K562 (cell line): Measurements from ENCODE around the gene CCNO. TPM values are rescaled to one million over a fixed set of nuclear protein-coding genes. Genes with fewer than 3 reads are reported as not detected.

Source experiments
- ARID3A ChIP-seq: IDR thresholded peaks from 2 replicates; pipeline ENCODE4 v1.6.1; 2012; ENCODE audit warnings: low read depth, low read length, improper control_type of control experiment, borderline replicate concordance
- BRD9 ChIP-seq: fragments of 450-650 bp; IDR thresholded peaks from 2 replicates; pipeline ENCODE4 v1.6.1; 2018; ENCODE audit warnings: low read depth; ENCODE audit not compliant: partially characterized antibody
- CEBPG ChIP-seq, 3 experiments: fragments of 200-800 bp in 1 of 3; sonication (Bioruptor generic) in 1 of 3; sonication (generic) in 1 of 3; formaldehyde crosslinking in 1 of 3; IDR thresholded peaks in 2 of 3; conservative IDR thresholded peaks in 1 of 3; 2 replicates each; pipeline versions ENCODE4 v1.6.1 to v1.8.0; 2016 to 2022; ENCODE audit warnings: missing compliant biosample characterization in 2 of 3, missing genetic modification characterization in 2 of 3, mild to moderate bottlenecking in 1 of 3, missing genetic modification reagents in 1 of 3
- HOMEZ ChIP-seq: fragments of 250-450 bp; sonication (Bioruptor Pico); IDR thresholded peaks from 2 replicates; pipeline ENCODE4 v1.4.0; 2020; ENCODE audit warnings: mild to moderate bottlenecking, moderate library complexity
- KDM5B ChIP-seq: fragments of 200-600 bp; sonication (generic); IDR thresholded peaks from 2 replicates; pipeline ENCODE4 v1.6.1; 2012; ENCODE audit warnings: low read depth, mild to moderate bottlenecking, moderate library complexity, low read length, control low read depth, inconsistent platforms; ENCODE audit not compliant: insufficient replicate concordance
- L3MBTL2 ChIP-seq: fragments of 450-650 bp; IDR thresholded peaks from 2 replicates; pipeline ENCODE4 v1.6.1; 2016; ENCODE audit warnings: mild to moderate bottlenecking, moderate library complexity
- MAX ChIP-seq: sonication (generic); formaldehyde crosslinking; IDR thresholded peaks from 2 replicates; pipeline ENCODE4 v1.9.0; 2022; ENCODE audit warnings: mild to moderate bottlenecking, missing genetic modification reagents
- MAZ ChIP-seq, 2 experiments: fragments of 450-650 bp in 1 of 2; sonication (generic) in 1 of 2; formaldehyde crosslinking; IDR thresholded peaks in 1 of 2; conservative IDR thresholded peaks in 1 of 2; 2 replicates each; pipeline versions ENCODE4 v1.4.0 to v1.5.0; 2020; ENCODE audit warnings: mild to moderate bottlenecking in 1 of 2, missing genetic modification reagents in 1 of 2
- POLR2G ChIP-seq: fragments of 200-400 bp; formaldehyde crosslinking; IDR thresholded peaks from 2 replicates; pipeline ENCODE4 v1.6.1; 2017; ENCODE audit warnings: low read depth, mild to moderate bottlenecking, antibody characterized with exemption, low read length, moderate library complexity
- SIN3A ChIP-seq, 2 experiments: fragments of 150-350 bp in 1 of 2; IDR thresholded peaks; 2 replicates each; pipeline ENCODE4 v1.6.1; 2011 to 2016; ENCODE audit warnings: borderline replicate concordance in 2 of 2, low read depth in 2 of 2, low read length in 2 of 2, mild to moderate bottlenecking in 2 of 2, moderate library complexity in 2 of 2; ENCODE audit not compliant: control insufficient read depth in 1 of 2
- SOX6 ChIP-seq: fragments of 450-650 bp; IDR thresholded peaks from 2 replicates; pipeline ENCODE4 v1.6.1; 2014; ENCODE audit warnings: mild to moderate bottlenecking
- ZBTB11 ChIP-seq, 3 experiments: fragments of 200-800 bp in 1 of 3; fragments of 250-450 bp in 1 of 3; fragments of 450-650 bp in 1 of 3; sonication (Bioruptor Pico) in 1 of 3; sonication (Bioruptor generic) in 1 of 3; formaldehyde crosslinking in 1 of 3; IDR thresholded peaks; 2 replicates each; pipeline versions ENCODE4 v1.6.1 to v1.8.0; 2016 to 2022; ENCODE audit warnings: mild to moderate bottlenecking in 2 of 3, missing genetic modification characterization in 2 of 3, missing compliant biosample characterization in 1 of 3, moderate library complexity in 1 of 3
- ZC3H4 ChIP-seq: sonication (generic); formaldehyde crosslinking; IDR thresholded peaks from 2 replicates; pipeline ENCODE4 v1.9.0; 2021; ENCODE audit warnings: missing genetic modification reagents, borderline replicate concordance
- ZNF197 ChIP-seq: fragments of 200-800 bp; sonication (Bioruptor generic); IDR thresholded peaks from 2 replicates; pipeline ENCODE4 v1.6.1; 2016; ENCODE audit warnings: low read depth, missing genetic modification characterization, missing compliant biosample characterization
- ZNF274 ChIP-seq: IDR thresholded peaks from 2 replicates; pipeline ENCODE4 v1.6.1; 2011; ENCODE audit warnings: low read depth, mild to moderate bottlenecking, low read length, moderate library complexity, borderline replicate concordance
- ZNF507 ChIP-seq: conservative IDR thresholded peaks from 2 replicates; pipeline ENCODE4 v1.6.1; 2017; ENCODE audit warnings: missing genetic modification characterization, missing compliant biosample characterization
- polyA plus RNA-seq, 8 experiments: library from polyadenylated mRNA; depleted of rRNA in 4 of 8; stranded (reverse) in 5 of 8; unstranded in 3 of 8; fragments of >200 nt; fragmentation: Nextera tagmentation in 2 of 8; fragmentation: Illumina TruSeq in 1 of 8; extraction: Ambion mirVana in 2 of 8; extraction: Trizol in 1 of 8; gene quantifications; 2 replicates each; pipeline versions ENCODE4 v1.2.1 to v1.2.3, GENCODE V29; 2011 to 2014; ENCODE audit warnings: inconsistent platforms in 1 of 8, missing spikeins in 1 of 8
- total RNA-seq, 7 experiments: library from RNA; depleted of rRNA in 6 of 7; stranded (reverse); fragments of >200 nt in 6 of 7; fragmentation: Illumina TruSeq in 2 of 7; extraction: Trizol in 2 of 7; gene quantifications; 2 replicates each; pipeline versions ENCODE4 v1.2.1 to v1.2.3, GENCODE V29; 2011 to 2021; ENCODE audit warnings: low replicate concordance in 1 of 7

CCNO gene
- total and polyA plus RNA-seq, 9 of the 15 experiments (the other 6 are each of a cell fraction or from before 2014, with no cell fraction given): 0.08 to 3.1 (median 0.29) TPM

- TF ChIP-seq ZNF507 (tag) (no peak), MAX (peak; percentile 30; the same call in 1 of the 2 replicates), MAZ (CRISPR knock-in tag; conservative IDR thresholded peaks at IDR 0.05 in 1 of 2, IDR thresholded peaks at IDR 0.05 in 1 of 2) (peak in 1 of 2 experiments; percentile 42; a peak in 1 of 4 replicates), CEBPG (CRISPR knock-in tag; IDR thresholded peaks at IDR 0.05) (no peak), CEBPG (tag; conservative IDR thresholded peaks at IDR 0.05 in 1 of 2, IDR thresholded peaks at IDR 0.05 in 1 of 2) (no peak), ZC3H4 (no peak), L3MBTL2 (peak; percentile 59; the same call in 1 of the 2 replicates), HOMEZ (CRISPR knock-in tag) (no peak), ZBTB11 (CRISPR knock-in tag; IDR thresholded peaks at IDR 0.05) (peak in 1 of 3 experiments; percentile 52; a peak in 2 of 6 replicates), ZNF197 (CRISPR knock-in tag) (no peak), SOX6 (no peak), BRD9 (no peak), POLR2G (peak; percentile 62), ZNF274 (no peak), SIN3A (IDR thresholded peaks at IDR 0.05; ENCODE audit: borderline replicate concordance in 2 of 2, control insufficient read depth in 1 of 2, low read depth in 2 of 2, low read length in 2 of 2) (peak in 1 of 2 experiments; percentile 53; a peak in 1 of 4 replicates), ARID3A (no peak), KDM5B (peak; percentile 24)
Observed at GRCh38 chr5:55232985-55233928, at the start of gene CCNO (continued).
